ENCODE data around the gene RSPRY1.

DNA sequence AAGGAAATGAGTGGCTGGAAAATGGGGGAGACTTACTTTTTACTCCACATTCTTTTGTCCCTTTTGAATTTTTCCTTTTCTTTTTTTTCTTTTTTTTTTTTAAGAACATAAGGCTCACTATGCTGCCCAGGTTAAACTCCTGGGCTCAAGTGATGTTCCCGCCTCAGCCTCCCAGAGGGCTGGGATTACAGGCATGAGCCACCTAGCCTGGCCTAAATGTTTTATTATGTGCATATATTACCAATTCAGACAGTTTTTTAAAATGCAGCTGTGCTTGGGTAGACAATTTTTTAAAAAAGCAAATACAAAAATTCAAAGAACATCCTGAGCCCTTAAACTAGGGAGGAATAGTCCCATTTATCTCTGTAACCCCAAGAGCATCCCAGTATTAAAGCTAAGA lies 28.6 kb upstream of the RSPRY1 start:
- TF ChIP-seq POLR2A (IDR thresholded peaks at IDR 0.05; ENCODE audit: control extremely low read depth in 1 of 2, low read depth in 2 of 2, low read length in 2 of 2) (no peak), SUZ12 (IDR thresholded peaks at IDR 0.05; ENCODE audit: low read length) (no peak), RFX5 (IDR thresholded peaks at IDR 0.05; ENCODE audit: borderline replicate concordance, low read depth, low read length) (no peak), POLR2AphosphoS5 (IDR thresholded peaks at IDR 0.05; ENCODE audit: low read depth, low read length) (no peak), CHD2 (IDR thresholded peaks at IDR 0.05; ENCODE audit: low read length) (no peak), SRF (IDR thresholded peaks at IDR 0.05; ENCODE audit: low read depth, low read length) (no peak), RAD21 (IDR thresholded peaks at IDR 0.05 in 1 of 2, conservative IDR thresholded peaks at IDR 0.05 in 1 of 2; ENCODE audit: low read depth in 2 of 2, low read length in 2 of 2) (no peak), SP1 (IDR thresholded peaks at IDR 0.05; ENCODE audit: low read depth, low read length) (no peak)
- TF ChIP-seq, protein P1, sequence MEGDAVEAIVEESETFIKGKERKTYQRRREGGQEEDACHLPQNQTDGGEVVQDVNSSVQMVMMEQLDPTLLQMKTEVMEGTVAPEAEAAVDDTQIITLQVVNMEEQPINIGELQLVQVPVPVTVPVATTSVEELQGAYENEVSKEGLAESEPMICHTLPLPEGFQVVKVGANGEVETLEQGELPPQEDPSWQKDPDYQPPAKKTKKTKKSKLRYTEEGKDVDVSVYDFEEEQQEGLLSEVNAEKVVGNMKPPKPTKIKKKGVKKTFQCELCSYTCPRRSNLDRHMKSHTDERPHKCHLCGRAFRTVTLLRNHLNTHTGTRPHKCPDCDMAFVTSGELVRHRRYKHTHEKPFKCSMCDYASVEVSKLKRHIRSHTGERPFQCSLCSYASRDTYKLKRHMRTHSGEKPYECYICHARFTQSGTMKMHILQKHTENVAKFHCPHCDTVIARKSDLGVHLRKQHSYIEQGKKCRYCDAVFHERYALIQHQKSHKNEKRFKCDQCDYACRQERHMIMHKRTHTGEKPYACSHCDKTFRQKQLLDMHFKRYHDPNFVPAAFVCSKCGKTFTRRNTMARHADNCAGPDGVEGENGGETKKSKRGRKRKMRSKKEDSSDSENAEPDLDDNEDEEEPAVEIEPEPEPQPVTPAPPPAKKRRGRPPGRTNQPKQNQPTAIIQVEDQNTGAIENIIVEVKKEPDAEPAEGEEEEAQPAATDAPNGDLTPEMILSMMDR (IDR thresholded peaks at IDR 0.05; ENCODE audit: control extremely low read depth in 1 of 3, insufficient read depth in 1 of 3, low read depth in 1 of 3, low read length in 3 of 3), result no peak

Measured in H1 (cell line).